Stomach (tissue), 4 donors: ENCODE data around the gene LAMP1.

ENCODE experiments used
- CTCF ChIP-seq, 7 experiments: fragments of 450-650 bp in 4 of 7; fragments of 200-600 bp in 3 of 7; sonication (generic) in 3 of 7; IDR thresholded peaks; one replicate each; pipeline ENCODE4 v1.5.1; 2016 to 2019; ENCODE audit warnings: antibody characterized with exemption in 7 of 7, control low read depth in 2 of 7, mild to moderate bottlenecking in 1 of 7
- POLR2A ChIP-seq, 4 donors: fragments of 450-650 bp; IDR thresholded peaks; one replicate each; pipeline ENCODE4 v1.6.1; 2016; ENCODE audit warnings: antibody characterized with exemption in 4 of 4, control low read depth in 2 of 4, mild to moderate bottlenecking in 1 of 4, moderate library complexity in 1 of 4
- POLR2AphosphoS5 ChIP-seq, 3 donors: sonication (generic); formaldehyde crosslinking; IDR thresholded peaks; one replicate each; pipeline ENCODE4 v1.6.1; 2016; ENCODE audit warnings: antibody characterized with exemption in 3 of 3

GRCh38 chr13:113322890-113323651 lies 26.0 kb downstream of the LAMP1 start:
- TF ChIP-seq CTCF (IDR thresholded peaks at IDR 0.05) (no peak), POLR2A (IDR thresholded peaks at IDR 0.05) (no peak), POLR2AphosphoS5 (IDR thresholded peaks at IDR 0.05) (no peak)
